GM23248 (cell line): ENCODE data around the gene CDC42.

ENCODE experiments used
- EZH2 ChIP-seq: fragments of 200-600 bp; sonication (generic); IDR thresholded peaks from 2 replicates; pipeline ENCODE4 v1.6.1; 2018; ENCODE audit warnings: antibody characterized with exemption, mild to moderate bottlenecking; ENCODE audit not compliant: insufficient read depth, poor library complexity, severe bottlenecking
- EZH2phosphoT487 ChIP-seq: fragments of 200-600 bp; sonication (generic); IDR thresholded peaks from 2 replicates; pipeline ENCODE4 v1.6.1; 2018; ENCODE audit warnings: antibody characterized with exemption, moderate library complexity, mild to moderate bottlenecking, low read depth; ENCODE audit not compliant: insufficient read depth

GRCh38 chr1:22064751-22065402, 12.4 kb downstream of the CDC42 start:
- TF ChIP-seq EZH2 (no peak), EZH2phosphoT487 (no peak)
